GM12891 (cell line): ENCODE results near the gene TRIP12.

Experiments
- DNase-seq: peaks from one replicate; pipeline ENCODE4 v3.0.0; 2011; ENCODE audit warnings: low spot score; ENCODE audit not compliant: insufficient read length
- FAIRE-seq: peaks from 2 replicates; lab custom pipeline; 2011; peaks lifted over from hg19 to GRCh38; lab: Jason Lieb, UNC
- PAX5 ChIP-seq: IDR thresholded peaks from 2 replicates; pipeline ENCODE4 v1.6.1; 2011; ENCODE audit warnings: low read length, moderate library complexity, mild to moderate bottlenecking; ENCODE audit not compliant: insufficient read depth, severe bottlenecking
- POLR2A ChIP-seq: IDR thresholded peaks from 2 replicates; pipeline ENCODE4 v1.6.1; 2011; ENCODE audit warnings: low read depth, low read length, control low read depth
- POLR2AphosphoS5 ChIP-seq: IDR thresholded peaks from 2 replicates; pipeline ENCODE4 v1.6.1; 2011; ENCODE audit warnings: low read depth, low read length, control low read depth
- POU2F2 ChIP-seq: IDR thresholded peaks from 2 replicates; pipeline ENCODE4 v1.6.1; 2011; ENCODE audit warnings: low read depth, mild to moderate bottlenecking, control low read depth, low read length, moderate library complexity
- SPI1 ChIP-seq: IDR thresholded peaks from 2 replicates; pipeline ENCODE4 v1.6.1; 2011; ENCODE audit warnings: low read depth, low read length, control low read depth
- TAF1 ChIP-seq: IDR thresholded peaks from 2 replicates; pipeline ENCODE4 v1.6.1; 2011; ENCODE audit warnings: low read depth, low read length, control low read depth

The TRIP12 gene

DNA sequence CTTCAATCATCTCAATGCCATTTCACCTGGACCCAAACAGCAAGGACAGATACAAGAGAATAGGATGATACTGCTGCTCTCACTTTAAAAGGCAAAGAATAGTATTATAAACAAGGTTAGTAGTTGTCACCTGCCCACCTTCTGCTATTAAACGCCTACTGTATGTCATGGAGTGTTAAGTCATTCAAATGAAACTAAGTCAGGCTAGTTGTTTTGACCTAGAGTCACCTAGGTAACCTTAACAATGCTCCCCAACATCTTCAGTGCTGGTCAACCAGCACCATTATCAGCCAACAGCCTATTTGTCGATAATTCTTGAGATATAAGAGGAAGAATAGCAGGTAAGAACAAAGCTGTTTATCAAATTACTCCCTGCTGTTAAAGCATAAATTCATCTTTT, 39.2 kb downstream of the TRIP12 start:
- no peak for FAIRE-seq
- DNase-seq, result no peak
- TF ChIP-seq POU2F2 (no peak), SPI1 (no peak), POLR2A (no peak), POLR2AphosphoS5 (no peak), PAX5 (no peak), TAF1 (no peak)

DNA sequence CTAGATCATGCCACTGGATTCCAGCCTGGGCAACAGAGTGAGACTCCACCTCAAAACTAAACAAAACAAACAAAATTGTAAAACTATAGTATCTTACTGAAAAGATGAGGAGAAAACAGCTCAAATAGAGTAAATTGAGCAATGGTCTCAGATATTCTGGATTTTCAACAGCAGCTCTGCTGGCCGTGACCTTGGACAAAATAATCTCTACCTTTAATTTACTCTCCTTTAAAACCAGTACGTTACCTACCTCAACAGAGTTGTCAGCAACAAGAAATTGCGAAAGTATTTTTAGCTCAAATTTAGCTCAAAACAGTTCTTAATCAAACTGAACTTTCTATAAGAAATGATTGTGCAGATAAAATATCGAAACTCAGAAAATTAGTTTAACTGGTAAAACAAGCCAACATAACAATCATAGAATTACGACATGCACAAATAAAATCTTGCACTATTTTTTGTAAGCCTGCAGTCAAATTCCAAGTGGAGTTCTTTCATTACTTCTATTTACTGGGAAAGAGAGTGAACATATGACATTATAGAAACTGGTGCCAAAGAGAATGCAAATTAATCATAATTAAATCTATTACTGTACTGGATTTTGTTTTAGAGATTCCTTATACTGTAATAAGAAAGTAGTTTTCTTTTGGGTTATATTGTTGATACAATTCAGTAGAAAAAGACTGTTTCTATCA, 40.8 kb downstream of the TRIP12 start:
- FAIRE-seq, result no peak
- no peak for TF ChIP-seq POU2F2
- TF ChIP-seq TAF1, result no peak
- DNase-seq, result no peak

GRCh38 chr2:229879191-229879950, 42.4 kb downstream of the TRIP12 start:
- DNase-seq (no peak), FAIRE-seq (no peak)
- TF ChIP-seq SPI1 (no peak), POLR2AphosphoS5 (no peak), POU2F2 (no peak), TAF1 (no peak), PAX5 (no peak), POLR2A (no peak)

- TF ChIP-seq POLR2A (no peak), PAX5 (no peak), TAF1 (no peak), POLR2AphosphoS5 (no peak), SPI1 (no peak), POU2F2 (no peak)
- DNase-seq (no peak), FAIRE-seq (no peak)
Observed at GRCh38 chr2:229875549-229875948, 46.3 kb downstream of the TRIP12 start.

- FAIRE-seq (no peak), DNase-seq (no peak)
- TF ChIP-seq SPI1 (no peak), TAF1 (no peak), POU2F2 (no peak), POLR2A (no peak), PAX5 (no peak), POLR2AphosphoS5 (no peak)
Observed at GRCh38 chr2:229874647-229875046, 47.2 kb downstream of the TRIP12 start.

- DNase-seq (no peak), FAIRE-seq (peak; percentile 50)
- TF ChIP-seq PAX5 (no peak), SPI1 (no peak), POLR2A (no peak), TAF1 (no peak), POLR2AphosphoS5 (no peak), POU2F2 (no peak)
Observed at GRCh38 chr2:229873123-229873581, 48.7 kb downstream of the TRIP12 start.

DNA sequence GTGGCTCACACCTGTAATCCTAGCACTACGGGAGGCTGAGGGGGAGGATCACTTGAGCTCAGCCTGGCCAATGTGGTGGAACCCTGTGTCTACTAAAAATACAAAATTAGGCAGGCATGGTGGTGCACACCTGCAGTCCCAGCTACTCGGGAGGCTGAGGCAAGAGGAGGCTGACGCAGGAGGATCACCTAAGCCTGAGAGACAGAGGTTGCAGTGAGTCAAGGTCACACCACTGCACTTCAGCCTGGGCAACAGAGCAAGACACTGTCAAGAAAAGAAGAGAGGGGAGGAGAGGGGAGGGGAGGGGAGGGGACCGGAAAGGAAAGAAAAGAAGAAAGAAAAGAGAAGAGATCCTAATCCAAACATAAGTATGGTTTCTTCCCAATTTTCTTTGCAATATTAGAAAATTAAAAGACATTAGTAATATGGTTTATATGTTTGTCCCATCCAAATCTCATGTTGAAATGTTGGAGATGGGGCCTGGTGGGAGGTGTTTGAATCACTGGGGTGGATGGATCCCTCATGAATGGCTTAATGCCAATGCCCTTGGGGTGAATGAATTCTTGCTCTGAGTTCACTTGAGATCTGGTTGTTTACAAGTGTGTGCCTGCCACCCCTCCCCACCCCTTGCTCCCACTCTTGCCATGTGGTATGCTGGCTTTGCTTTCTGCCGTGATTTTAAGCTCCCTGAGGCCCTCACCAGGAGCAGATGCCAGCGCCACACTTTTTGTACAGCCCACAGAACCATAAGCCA, 50.7 kb downstream of the TRIP12 start:
- TF ChIP-seq POU2F2 (no peak), SPI1 (no peak), POLR2A (no peak), TAF1 (no peak), PAX5 (no peak), POLR2AphosphoS5 (no peak)
- FAIRE-seq, result peak; percentile 9
- DNase-seq, result no peak

GRCh38 chr2:229869226-229869625, 52.6 kb downstream of the TRIP12 start:
- TF ChIP-seq POLR2AphosphoS5 (no peak), POLR2A (no peak), TAF1 (no peak), POU2F2 (no peak), PAX5 (no peak), SPI1 (no peak)
- FAIRE-seq (peak; percentile 35), DNase-seq (no peak)

DNA sequence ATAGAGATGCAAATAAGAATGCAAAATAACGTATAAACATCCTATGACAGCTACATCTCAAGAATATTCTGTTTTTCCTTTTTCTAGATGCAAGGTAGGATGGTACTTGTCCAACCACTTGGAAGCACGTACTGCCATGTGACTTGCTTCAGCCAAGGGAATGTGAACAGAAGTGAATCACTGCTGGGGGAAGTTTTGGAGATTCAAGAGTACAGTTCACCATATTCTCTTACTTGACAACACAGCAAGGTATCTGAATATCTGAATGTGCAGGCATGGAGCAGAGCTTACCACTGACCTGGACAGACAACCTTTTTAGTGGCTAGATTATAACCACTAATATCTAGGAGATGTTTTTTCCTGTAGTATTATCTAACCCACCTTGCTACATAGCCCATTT, 53.0 kb downstream of the TRIP12 start:
- no peak for DNase-seq

More for the DNA sequence above, 53.0 kb downstream of the TRIP12 start:
- FAIRE-seq, result peak; percentile 75
- no peak for TF ChIP-seq POU2F2
- no peak for TF ChIP-seq POLR2A
- TF ChIP-seq SPI1, result no peak
- no peak for TF ChIP-seq POLR2AphosphoS5
- no peak for TF ChIP-seq PAX5
- no peak for TF ChIP-seq TAF1
